Suprapubic skin (tissue), 4 donors: ENCODE measurements around the gene ARHGAP4. TPM values are rescaled to one million over a fixed set of nuclear protein-coding genes. Genes with fewer than 3 reads are reported as not detected.

ENCODE experiments used
- DNase-seq, 2 donors: peaks; one replicate each; pipeline ENCODE4 v3.0.0-alpha.2; 2019; ENCODE audit warnings: low spot score in 2 of 2
- H3K27ac ChIP-seq: fragments of 200-600 bp; sonication (generic); one replicate; pipeline ENCODE4 v1.5.1; 2019
- H3K27me3 ChIP-seq: fragments of 200-600 bp; sonication (generic); one replicate; pipeline ENCODE4 v1.5.1; 2019
- H3K36me3 ChIP-seq: fragments of 200-600 bp; sonication (generic); one replicate; pipeline ENCODE4 v1.5.1; 2019
- H3K4me1 ChIP-seq: fragments of 200-600 bp; sonication (generic); one replicate; pipeline ENCODE4 v1.5.1; 2019
- H3K4me3 ChIP-seq: fragments of 200-600 bp; sonication (generic); one replicate; pipeline ENCODE4 v1.5.1; 2019; ENCODE audit warnings: mild to moderate bottlenecking
- H3K9me3 ChIP-seq: fragments of 200-600 bp; sonication (generic); one replicate; pipeline ENCODE4 v1.5.1; 2019
- CTCF ChIP-seq, 2 donors: fragments of 200-600 bp in 1 of 2; fragments of 450-650 bp in 1 of 2; sonication (generic) in 1 of 2; IDR thresholded peaks; one replicate each; pipeline ENCODE4 v1.5.1; 2016 to 2019; ENCODE audit warnings: antibody characterized with exemption in 2 of 2, mild to moderate bottlenecking in 1 of 2, moderate library complexity in 1 of 2
- EP300 ChIP-seq: sonication (generic); formaldehyde crosslinking; IDR thresholded peaks from one replicate; pipeline ENCODE4 v1.6.1; 2017; ENCODE audit warnings: antibody characterized with exemption
- POLR2A ChIP-seq, 2 donors: fragments of 450-650 bp; IDR thresholded peaks; one replicate each; pipeline ENCODE4 v1.6.1; 2017; ENCODE audit warnings: antibody characterized with exemption in 2 of 2, mild to moderate bottlenecking in 2 of 2, moderate library complexity in 2 of 2
- POLR2AphosphoS5 ChIP-seq, 3 donors: sonication (generic); formaldehyde crosslinking; IDR thresholded peaks; one replicate each; pipeline ENCODE4 v1.6.1; 2017; ENCODE audit warnings: antibody characterized with exemption in 3 of 3
- WGBS: methylation state at CpG from one replicate; pipeline ENCODE4 v1.1.5; 2018; 5-methylcytosine and 5-hydroxymethylcytosine counted together
- total RNA-seq, 4 donors: library from RNA; depleted of rRNA; stranded (reverse); fragments of >200 nt; gene quantifications; one replicate each; pipeline ENCODE4 v1.1.0, GENCODE V29; 2016

ARHGAP4 gene
- total RNA-seq, 4 donors from 2014 or later: 4.8 to 17.6 (median 9.6) TPM

GRCh38 chrX:153966283-153966688 lies 40.2 kb upstream of the ARHGAP4 start:
- Histone ChIP-seq H3K27ac (no peak overlapping the region), H3K36me3 (peaks cover 22% of the 10 kb centered on the region), H3K4me3 (no peak overlapping the region), H3K4me1 (peaks cover 42% of the 10 kb centered on the region), H3K27me3 (no peaks in the 10 kb centered on the region), H3K9me3 (no peaks in the 10 kb centered on the region)
- no peak for DNase-seq
- no peak for TF ChIP-seq POLR2A (IDR thresholded peaks at IDR 0.05)
- TF ChIP-seq POLR2AphosphoS5 (IDR thresholded peaks at IDR 0.05): no peak
- TF ChIP-seq CTCF (IDR thresholded peaks at IDR 0.05): no peak
- TF ChIP-seq EP300: no peak
- WGBS: 73% methylated on average over 11 of the region's 15 CpGs

- H3K36me3 ChIP-seq: peaks cover 31% of the 10 kb centered on the region
- 84% methylated on average over 3 of the region's 5 CpGs for WGBS
- no peaks in the 10 kb centered on the region for H3K27me3 ChIP-seq
- peaks cover 42% of the 10 kb centered on the region for H3K4me1 ChIP-seq
- DNase-seq: no peak
- no peak overlapping the region for H3K27ac ChIP-seq
- TF ChIP-seq POLR2A (IDR thresholded peaks at IDR 0.05): no peak
- no peak for TF ChIP-seq POLR2AphosphoS5 (IDR thresholded peaks at IDR 0.05)
- no peak for TF ChIP-seq CTCF (IDR thresholded peaks at IDR 0.05)
- TF ChIP-seq EP300: no peak
- H3K4me3 ChIP-seq: no peak overlapping the region
- no peaks in the 10 kb centered on the region for H3K9me3 ChIP-seq
These were observed 39.3 kb upstream of the ARHGAP4 start for GRCh38 chrX:153965406-153965805.

GRCh38 chrX:153964105-153964504 lies 38.0 kb upstream of the ARHGAP4 start:
- Histone ChIP-seq H3K27ac (no peak overlapping the region), H3K4me1 (peaks cover 35% of the 10 kb centered on the region), H3K9me3 (no peaks in the 10 kb centered on the region), H3K36me3 (peaks cover 44% of the 10 kb centered on the region), H3K27me3 (no peaks in the 10 kb centered on the region), H3K4me3 (no peak overlapping the region)
- TF ChIP-seq EP300 (no peak), POLR2A (IDR thresholded peaks at IDR 0.05) (no peak), CTCF (IDR thresholded peaks at IDR 0.05) (no peak), POLR2AphosphoS5 (IDR thresholded peaks at IDR 0.05) (no peak)
- DNase-seq: no peak
- 89% methylated on average over 14 of the region's 14 CpGs for WGBS

- no peak overlapping the region for H3K4me3 ChIP-seq
- WGBS: 95% methylated on average over 4 of the region's 12 CpGs
- H3K27ac ChIP-seq: no peak overlapping the region
- no peak for DNase-seq
- H3K27me3 ChIP-seq: no peaks in the 10 kb centered on the region
- TF ChIP-seq POLR2AphosphoS5 (IDR thresholded peaks at IDR 0.05) (no peak), POLR2A (IDR thresholded peaks at IDR 0.05) (no peak), CTCF (IDR thresholded peaks at IDR 0.05) (no peak), EP300 (no peak)
- H3K4me1 ChIP-seq: peaks cover 30% of the 10 kb centered on the region
- H3K36me3 ChIP-seq: peaks cover 50% of the 10 kb centered on the region
- H3K9me3 ChIP-seq: no peaks in the 10 kb centered on the region
These were observed 37.5 kb upstream of the ARHGAP4 start for GRCh38 chrX:153963546-153963945.

GRCh38 chrX:153961292-153961691 lies 35.2 kb upstream of the ARHGAP4 start:
- no peak overlapping the region for H3K4me3 ChIP-seq
- TF ChIP-seq POLR2AphosphoS5 (IDR thresholded peaks at IDR 0.05) (no peak), CTCF (IDR thresholded peaks at IDR 0.05) (no peak), EP300 (no peak), POLR2A (IDR thresholded peaks at IDR 0.05) (no peak)
- peaks cover 72% of the 10 kb centered on the region for H3K36me3 ChIP-seq
- H3K27ac ChIP-seq: no peak overlapping the region
- DNase-seq: no peak
- WGBS: 91% methylated on average over 11 of the region's 11 CpGs
- peaks cover 7% of the 10 kb centered on the region for H3K4me1 ChIP-seq
- no peaks in the 10 kb centered on the region for H3K27me3 ChIP-seq
- no peaks in the 10 kb centered on the region for H3K9me3 ChIP-seq
